Activated CD8-positive, alpha-beta memory T cell treated with anti-CD3 and anti-CD28 coated beads for 36 hours (primary cell): Measurements from ENCODE around the gene ARHGAP23. TPM values are rescaled to one million over a fixed set of nuclear protein-coding genes. Genes with fewer than 3 reads are reported as not detected.
"Not testable (repeated sequence)": the region's sequence is repeated elsewhere in the genome, so short reads cannot be mapped to it uniquely, and the experiment has no call there.

Experiments used
- CTCF ChIA-PET: fragments of 350-600 bp; sonication (Branson Sonifier 250); formaldehyde crosslinking; loops from one replicate; lab custom pipeline; 2021; ENCODE audit warnings: antibody characterized with exemption; lab: Charles Lee
- POLR2A ChIA-PET: fragments of 350-600 bp; sonication (Branson Sonifier 250); formaldehyde crosslinking; loops from one replicate; lab custom pipeline; 2021; ENCODE audit warnings: antibody characterized with exemption; lab: Charles Lee
- total RNA-seq, 2 experiments: library from RNA; stranded (reverse); gene quantifications; one replicate each; pipeline ENCODE4 v1.2.3, GENCODE V29; 2021

ARHGAP23 gene
- total RNA-seq, 2 experiments from 2014 or later, result 0.13 to 0.27 TPM

DNA sequence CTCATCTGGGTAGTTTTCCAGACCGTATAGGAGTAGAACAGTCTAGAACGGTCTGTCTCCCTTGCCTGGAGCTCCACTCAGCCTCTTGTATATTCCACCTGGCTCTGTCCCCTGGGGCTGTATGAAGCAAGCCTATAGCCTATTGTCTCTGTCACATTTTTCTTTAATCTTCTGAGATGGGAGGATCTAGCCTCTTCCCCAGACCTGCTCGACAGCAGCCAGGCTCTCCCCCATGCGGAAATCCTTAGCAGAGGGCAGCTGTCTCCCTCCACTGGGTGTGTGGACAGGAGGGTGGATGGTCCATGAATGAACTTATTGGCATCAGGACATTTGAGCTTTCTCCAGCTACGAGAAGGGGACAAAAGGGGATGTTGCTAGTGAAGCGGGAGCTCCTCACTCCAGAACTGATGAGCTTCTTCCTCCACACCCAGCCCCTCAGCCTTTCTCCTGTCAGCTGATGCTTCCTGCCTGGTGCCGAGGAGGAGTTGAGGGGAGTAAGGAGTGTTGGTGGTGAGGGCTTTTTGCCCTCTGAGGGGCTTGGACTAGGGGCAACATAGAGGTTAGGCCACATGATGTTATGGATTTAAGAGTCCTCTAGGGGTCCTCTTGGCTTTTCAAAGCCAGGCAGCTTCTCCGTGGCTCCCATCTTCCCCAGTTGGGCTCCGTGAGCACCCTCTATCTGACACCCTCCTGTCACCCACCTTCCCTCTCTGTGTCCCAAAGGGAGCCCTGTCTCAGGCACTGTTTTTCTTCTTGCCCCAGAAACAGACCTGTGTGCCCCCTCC lies 28.0 kb downstream of the ARHGAP23 start:
- ChIA-PET CTCF (interaction anchor here (1.4 kb wide), 1 partner anchor 32 kb away, joined by 4 read pairs; no protein-coding TSS in a partner anchor), POLR2A (no interaction called here)

DNA sequence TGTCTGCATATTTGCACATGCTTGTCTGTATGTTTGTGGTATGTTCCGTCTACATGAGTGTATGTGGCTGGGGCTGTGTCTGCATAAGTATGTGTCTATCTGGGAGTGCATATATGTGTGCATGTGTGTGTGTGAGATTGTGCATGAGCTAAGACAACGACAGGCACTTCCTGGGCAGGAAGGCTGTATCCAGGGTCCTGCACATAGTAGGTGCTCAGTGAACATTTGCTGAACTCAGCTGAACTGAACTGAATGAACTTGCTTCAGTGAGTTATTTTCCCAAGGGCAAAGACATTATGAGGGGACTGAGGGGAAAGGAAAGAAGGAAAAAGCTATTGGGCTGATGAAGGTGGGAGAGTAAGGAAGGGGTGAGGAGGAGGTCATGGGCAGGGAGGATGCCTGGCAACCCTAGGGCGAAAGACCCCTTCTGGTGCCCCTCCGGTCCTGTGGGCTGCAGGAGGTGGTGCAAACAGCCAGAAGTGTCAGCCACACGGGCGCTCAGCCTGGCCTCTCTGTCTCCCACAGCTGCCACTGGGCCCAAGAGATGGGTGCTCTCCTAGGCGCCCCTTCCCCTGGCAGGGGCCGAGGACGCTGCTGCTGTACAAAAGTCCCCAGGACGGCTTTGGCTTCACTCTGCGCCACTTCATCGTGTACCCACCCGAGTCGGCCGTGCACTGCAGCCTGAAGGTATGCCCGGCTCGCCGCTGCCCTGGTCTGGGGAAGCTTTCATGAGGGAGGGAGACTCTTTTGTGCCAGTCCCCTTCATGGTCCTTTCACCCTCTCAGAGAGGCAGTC lies 29.5 kb downstream of the ARHGAP23 start:
- ChIA-PET CTCF (interaction anchor here (1.4 kb wide), 1 partner anchor 35 kb away, joined by 3 read pairs; no protein-coding TSS in a partner anchor), POLR2A (no interaction called here)

DNA sequence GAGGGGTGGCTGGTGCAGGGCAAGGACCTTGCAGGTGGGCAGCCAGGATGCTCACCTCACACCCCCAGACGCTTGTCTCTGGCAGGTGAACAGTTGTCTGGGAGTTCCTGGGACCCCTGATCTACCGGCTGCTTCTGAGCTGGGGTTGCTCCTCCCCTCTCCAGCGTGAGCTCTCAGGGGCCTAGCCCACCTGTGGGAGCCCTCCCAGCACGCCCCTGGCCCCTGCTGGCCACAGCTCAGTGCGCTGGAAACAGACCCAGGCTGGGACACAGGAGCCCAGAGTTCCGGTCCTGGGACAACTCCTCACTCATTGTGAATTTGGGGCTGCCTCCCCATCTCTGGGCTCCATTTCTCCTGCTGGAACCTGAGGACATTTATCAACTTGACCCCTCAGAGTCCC lies 30.3 kb downstream of the ARHGAP23 start:
- ChIA-PET CTCF (interaction anchor here (1.6 kb wide), 1 partner anchor 8 kb away, joined by 4 read pairs; no protein-coding TSS in a partner anchor), POLR2A (no interaction called here)

DNA sequence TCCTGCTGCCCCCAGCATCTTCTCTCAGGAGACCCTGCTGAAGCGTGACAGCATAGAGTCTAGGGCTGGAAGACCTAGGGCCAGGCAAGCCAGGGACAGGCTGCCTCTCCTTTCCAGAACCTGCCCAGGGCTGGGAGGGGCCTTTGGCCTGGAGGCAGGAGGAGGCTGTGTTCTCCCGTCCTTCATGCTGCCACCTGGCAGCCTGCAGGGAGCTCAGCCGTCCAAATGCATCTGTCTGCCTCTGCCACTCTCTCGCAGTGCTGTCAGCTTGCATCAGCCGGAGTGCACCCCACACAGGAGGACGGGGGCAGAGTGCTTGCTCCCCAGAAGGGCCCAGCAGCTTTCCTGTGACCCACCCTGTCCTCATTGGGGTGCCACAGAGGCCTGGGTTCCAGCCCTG lies 31.3 kb downstream of the ARHGAP23 start:
- POLR2A ChIA-PET, result no interaction called here
- CTCF ChIA-PET, result interaction anchor here (1.6 kb wide), 1 partner anchor 9 kb away, joined by 4 read pairs; no protein-coding TSS in a partner anchor

DNA sequence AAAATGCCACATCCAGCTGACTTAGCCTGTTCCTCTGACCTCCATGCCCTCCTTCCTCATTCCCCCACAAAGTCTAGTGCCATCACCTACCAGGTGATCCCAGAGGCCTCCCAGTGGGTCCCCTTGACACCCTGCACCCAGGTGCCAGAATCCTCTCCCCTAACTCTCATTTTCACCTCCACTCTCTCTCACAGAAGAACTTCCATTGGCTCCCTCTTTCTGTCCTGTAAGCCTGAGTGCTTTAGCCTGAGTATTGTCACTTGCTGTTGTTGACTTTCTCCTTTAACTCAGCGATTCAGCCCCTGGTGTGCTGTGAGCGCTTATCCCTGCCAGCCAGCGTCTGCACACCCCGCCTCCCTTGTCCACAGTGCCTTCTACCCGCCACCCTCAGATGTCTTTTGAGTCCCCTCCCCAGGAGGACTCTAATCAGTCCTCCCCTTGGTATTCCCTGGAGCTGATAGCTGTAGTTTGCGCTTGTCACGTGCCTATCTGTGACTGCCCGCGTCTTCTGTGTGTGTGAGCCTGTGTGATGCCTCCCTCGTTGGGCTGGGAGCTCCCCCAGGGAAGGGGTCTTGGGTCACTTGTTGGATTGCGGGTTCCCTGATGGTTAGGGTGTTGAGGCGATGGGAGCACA lies 31.9 kb downstream of the ARHGAP23 start:
- ChIA-PET CTCF (interaction anchor here (0.6 to 1.6 kb wide), 2 partner anchors 10 to 15 kb away, joined by 3 to 4 read pairs; no protein-coding TSS in a partner anchor), POLR2A (no interaction called here)

DNA sequence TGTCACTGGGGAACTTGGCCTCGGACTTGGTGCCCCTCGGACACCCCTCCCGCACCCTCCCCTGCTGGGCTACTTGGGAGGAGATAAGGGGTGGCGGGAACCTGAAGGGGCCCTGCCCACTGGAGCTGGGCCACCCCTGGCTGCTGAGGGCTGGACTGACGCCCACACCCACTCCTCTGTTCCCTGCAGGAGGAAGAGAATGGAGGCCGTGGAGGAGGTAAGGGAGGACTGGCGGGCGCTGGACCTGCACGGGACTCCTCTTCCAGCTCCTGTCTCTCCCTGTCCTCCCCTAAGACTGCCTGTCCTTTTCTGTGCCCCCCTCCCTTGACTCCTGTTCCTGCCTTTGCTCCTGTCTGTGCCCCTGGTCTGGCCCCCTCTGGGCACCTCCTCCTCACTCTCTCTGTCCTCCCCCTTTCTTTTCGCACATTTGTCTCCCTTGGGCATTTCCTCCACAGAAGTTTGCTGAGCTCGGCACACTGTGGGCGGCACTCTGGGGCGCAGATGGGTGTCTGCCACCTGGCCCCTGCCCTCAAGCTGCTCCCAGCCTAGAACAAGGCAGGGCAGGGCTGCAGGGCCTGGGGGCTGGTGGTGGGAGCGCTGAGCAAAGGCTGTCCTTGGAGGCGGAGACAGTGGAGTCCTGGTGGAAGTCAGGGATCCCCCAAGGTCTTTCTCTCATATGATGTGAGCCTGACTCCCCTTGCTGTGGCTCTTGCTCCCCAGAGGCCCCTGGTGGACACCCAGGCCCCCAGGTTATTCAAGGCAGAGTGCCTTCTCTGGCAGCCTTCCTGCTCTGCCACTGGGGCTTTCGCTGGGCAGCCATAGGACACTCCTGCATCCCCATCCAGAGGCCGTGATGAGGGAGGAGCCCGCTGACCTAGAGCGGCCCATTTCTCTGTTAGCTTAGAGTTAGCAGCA lies 32.7 kb downstream of the ARHGAP23 start:
- POLR2A ChIA-PET, result no interaction called here

DNA sequence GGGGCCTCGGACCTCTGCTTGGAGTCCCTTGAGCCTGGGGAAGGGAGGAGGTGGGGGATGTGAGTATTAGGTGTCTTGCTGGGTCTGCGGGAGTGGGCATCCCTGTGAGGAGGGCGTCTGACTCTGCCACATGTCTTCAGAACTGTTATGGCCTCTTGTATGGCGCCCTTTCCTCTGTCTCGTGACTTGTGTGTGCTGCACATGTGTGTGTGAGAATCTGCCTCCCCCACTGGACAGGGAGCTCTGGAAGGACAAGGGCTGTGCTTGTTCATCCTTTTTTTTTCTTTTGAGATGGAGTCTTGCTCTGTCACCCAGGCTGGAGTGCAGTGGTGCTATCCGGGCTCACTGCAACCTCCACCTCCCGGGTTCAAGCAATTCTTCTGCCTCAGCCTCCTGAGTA lies 33.4 kb downstream of the ARHGAP23 start:
- ChIA-PET POLR2A (no interaction called here), CTCF (interaction anchor here (1.1 kb wide), 1 partner anchor 21 kb away, joined by 3 read pairs; no protein-coding TSS in a partner anchor)

More for the DNA sequence above, 32.7 kb downstream of the ARHGAP23 start:
- CTCF ChIA-PET, result interaction anchor here (1.1 kb wide), 1 partner anchor 21 kb away, joined by 3 read pairs; no protein-coding TSS in a partner anchor

DNA sequence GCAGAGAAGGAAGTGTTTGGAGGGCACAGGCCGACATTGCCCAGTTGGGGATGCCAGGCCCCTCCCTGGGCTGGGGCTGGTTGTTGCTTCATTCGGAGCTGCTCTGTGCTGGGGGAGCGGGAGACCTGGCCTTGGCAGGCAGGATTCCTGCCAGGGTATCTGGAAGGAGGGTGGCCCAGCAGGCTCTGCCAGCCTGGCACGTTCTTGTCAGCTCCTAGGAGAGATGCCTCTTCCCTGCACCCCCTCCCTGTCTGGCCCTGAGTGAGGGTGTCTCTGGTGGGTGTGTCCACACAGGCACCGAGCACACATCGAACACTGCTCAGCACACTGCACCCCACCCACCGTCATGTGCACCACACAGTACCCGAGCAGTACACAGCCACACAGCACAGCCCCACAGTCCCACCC lies 35.2 kb downstream of the ARHGAP23 start:
- ChIA-PET POLR2A (no interaction called here), CTCF (no interaction called here)

DNA sequence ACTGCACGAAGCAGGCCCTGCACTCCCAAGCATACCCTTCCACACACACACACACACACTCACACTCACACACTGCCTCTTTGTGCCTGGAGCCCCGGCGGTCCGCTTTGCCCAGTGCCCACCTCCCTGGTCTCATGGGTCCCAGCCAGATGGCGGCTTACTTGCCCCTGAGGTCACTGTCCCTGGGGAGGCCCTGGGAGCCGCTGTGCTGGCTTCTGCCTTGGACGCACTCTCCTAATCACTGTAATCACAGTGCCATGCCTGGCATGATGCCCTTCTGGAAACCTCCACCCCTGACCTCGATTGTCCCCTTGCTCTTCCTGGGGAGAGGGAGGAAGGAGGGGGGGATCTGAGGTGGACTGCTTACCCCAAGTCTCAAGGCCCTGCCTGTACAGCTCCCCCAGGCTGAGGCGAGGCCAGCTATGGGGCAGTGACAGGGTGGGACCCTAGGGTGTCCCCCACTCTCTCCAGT lies 36.0 kb downstream of the ARHGAP23 start:
- ChIA-PET POLR2A (no interaction called here), CTCF (no interaction called here)

DNA sequence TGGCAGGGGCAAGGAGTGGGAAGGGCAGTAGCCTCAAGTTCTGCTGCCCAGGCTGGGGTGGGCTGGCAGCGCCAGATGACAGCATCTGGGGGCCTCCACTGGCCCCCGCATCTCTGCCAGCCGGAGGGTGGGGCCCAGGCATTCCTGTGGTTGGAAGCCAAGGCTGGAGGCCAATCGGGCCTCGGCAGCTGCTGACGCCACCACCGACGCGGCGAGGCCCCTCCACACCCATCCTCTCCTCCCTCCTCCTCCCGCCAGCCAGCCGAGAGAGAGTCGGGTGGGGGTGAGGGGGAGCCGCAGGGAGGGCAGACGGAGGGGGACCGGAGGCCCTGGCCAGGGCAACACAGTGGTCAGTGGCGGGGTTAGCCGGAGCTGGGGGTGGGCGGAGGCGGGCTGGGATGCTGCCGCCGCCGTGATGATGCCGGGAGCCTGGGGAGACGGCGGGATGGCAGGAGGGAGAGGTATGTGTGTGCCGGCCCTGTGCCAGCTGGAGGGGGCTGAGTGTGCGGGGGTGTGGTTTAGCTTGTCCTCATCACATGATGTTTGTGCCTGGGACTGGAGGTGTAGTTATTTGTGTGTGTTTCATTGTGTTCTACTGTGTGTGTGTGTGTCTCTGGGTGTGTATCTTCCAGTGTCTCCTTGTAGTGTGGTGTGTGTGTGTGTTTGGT lies 36.6 kb downstream of the ARHGAP23 start:
- ChIA-PET CTCF (no interaction called here), POLR2A (no interaction called here)

DNA sequence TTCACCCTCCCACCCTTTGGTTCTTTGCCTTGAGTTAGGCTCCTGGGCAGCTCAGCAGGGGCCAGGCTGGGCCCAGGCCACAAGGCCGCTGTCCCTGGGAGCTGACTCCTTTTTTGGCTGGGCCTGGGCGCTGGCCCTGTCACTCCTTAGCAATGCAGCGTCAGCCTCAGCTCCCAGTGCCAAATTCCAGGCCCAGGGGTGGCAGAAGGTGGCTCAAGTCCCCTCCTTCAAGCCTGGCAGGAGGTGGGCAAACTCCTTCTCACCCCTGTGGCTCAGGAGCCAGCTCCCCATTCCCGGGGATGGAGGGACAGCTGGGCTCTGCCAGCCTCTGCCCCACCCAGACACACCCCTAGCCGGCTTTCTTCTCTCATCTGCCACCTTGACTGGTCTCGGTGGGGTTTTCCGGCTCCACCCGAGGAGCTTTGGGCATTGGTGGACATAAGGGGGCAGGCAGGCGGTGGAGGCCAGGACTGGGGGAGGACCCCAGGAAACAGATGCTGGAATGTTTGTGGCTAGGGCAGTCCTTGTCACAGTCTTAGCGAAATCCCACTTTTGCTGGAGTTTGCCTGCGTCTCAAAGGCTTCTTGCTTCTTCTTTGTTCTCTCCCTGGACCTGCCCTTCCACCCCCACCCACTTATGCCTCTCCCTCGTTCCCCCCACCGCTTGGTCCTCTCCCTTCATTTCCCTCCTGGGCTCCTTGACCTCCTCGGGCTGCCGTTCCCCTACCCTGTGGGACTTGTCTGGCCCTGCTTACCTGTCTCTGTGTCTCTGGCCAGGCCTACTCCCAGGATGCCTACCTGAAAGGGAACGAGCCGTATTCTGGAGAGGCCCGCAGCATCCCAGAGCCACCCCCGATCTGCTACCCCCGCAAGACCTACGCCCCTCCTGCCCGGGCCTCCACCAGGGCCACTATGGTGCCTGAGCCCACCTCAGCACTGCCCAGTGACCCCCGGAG lies 37.4 kb downstream of the ARHGAP23 start:
- ChIA-PET POLR2A (no interaction called here), CTCF (no interaction called here)

DNA sequence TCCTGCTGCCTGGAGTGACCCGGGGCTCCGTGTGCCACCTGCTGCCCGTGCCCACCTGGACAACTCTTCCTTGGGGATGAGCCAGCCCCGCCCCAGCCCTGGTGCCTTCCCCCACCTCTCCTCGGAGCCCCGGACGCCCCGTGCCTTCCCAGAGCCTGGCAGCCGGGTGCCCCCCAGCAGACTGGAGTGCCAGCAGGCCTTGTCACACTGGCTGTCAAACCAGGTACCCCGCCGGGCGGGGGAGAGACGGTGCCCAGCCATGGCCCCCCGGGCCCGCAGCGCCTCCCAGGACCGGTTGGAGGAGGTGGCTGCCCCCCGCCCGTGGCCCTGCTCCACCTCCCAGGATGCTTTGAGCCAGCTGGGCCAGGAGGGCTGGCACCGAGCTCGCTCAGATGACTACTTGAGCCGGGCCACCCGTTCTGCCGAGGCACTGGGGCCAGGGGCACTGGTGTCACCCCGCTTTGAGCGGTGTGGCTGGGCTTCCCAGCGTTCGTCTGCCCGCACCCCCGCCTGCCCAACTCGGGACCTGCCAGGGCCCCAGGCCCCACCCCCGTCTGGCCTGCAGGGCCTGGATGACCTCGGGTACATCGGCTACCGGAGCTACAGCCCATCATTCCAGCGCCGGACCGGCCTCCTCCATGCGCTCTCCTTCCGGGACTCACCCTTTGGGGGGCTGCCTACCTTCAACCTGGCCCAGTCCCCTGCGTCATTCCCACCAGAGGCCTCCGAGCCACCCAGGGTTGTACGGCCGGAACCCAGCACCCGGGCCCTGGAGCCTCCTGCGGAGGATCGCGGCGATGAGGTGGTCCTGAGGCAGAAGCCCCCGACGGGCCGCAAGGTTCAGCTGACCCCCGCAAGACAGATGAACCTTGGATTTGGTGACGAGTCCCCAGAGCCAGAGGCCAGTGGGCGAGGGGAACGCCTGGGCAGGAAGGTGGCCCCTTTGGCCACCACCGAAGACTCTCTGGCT lies 38.4 kb downstream of the ARHGAP23 start:
- ChIA-PET POLR2A (no interaction called here), CTCF (no interaction called here)

DNA sequence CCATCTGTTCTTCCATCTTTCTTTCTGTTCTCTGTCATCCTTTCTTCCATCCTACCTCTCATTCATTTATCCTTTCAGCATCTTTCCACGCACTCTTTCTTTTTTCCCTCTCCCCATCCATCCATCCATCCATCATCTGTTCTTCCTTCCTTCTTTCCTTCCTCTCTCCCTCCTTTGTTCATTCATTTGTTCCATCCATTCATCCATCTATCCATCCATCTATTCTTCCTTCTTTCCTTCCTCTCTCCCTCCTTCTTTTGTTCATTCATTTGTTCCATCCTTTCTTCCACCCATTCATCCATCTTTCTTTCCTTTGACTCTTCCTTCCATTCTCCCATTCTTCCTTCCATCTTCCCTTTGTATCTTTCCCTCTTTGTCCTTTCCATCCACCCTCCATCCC lies 39.2 kb downstream of the ARHGAP23 start:
- ChIA-PET POLR2A (no interaction called here), CTCF (no interaction called here)

DNA sequence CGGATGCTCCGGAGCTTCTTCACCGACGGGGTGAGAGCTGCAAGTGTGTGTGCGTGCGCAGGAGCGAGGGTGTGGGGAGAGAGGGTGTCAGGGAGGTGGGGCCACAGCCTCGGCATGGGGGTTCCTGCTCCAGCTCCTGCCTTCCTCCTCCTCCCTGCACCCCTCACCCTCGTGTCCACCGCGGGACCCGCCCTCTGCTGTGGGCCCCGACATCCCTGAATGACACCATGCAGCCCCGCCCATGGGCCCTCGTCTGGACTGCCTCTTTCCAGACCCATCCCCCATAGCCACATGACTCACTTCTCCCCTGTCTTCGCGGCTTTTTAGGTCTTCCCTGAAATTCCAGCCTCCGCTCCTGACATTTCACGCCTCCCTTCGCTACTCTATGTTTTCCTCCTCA lies 41.6 kb downstream of the ARHGAP23 start:
- ChIA-PET CTCF (no interaction called here), POLR2A (no interaction called here)

DNA sequence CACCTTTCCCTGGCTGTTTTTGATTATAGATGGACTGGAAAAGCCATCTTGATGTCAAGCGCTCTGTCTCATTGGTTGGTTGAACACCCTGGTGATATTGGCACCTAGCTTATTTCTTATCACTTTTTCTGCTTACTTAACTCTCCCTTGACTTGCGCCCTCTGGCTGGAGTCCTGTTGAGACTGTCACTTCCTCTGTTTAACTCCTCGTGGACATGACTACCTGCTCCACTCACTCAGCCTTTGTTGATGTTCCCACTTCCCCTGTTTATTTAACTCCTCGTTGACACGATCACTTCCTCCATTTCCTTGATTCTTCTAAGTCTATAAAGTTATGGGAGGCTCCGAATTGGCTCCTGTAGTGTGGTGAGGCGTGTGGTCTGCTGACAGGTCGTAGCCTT lies 43.0 kb downstream of the ARHGAP23 start:
- POLR2A ChIA-PET, CTCF ChIA-PET: not testable (repeated sequence)

DNA sequence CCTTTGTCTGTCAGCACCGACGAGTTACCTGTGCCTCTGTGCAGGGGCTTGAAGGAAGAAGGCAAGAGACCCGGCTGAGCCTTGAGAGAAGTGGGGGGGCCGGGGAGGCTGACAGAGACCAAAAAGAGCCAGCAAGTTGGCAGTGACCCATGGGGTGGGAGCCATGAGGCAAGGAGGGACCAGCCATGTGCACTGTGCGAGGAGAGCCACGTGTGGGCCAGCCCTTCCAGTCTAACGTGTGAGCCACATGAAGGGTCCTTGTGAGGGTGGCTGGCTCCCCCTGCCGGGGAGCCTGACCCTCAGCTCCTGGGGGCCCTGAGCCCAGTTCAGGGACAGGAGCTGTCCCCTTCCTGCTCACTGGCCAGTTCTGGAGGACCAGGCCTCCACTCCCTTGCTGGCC lies 46.4 kb downstream of the ARHGAP23 start:
- CTCF ChIA-PET, POLR2A ChIA-PET: not testable (repeated sequence)
